HCT116 (cell line): ENCODE data around the gene GSN. TPM values are rescaled to one million over a fixed set of nuclear protein-coding genes. Genes with fewer than 3 reads are reported as not detected.
A peak's percentile ranks its signal among the peaks of the same experiment; 100 is the strongest.

Source experiments
- ATAC-seq: fragments of 200-7000 bp; cut with Tn5 transposase; 2 replicates; pipeline ENCODE4 v1.9.1; 2020; ENCODE audit warnings: mild to moderate bottlenecking, moderate library complexity
- BruUV-seq: library from RNA; stranded (reverse); fragments of 400-500 nt; replicated peaks from 2 replicates; lab custom pipeline; 2021; lab: Mats Ljungman, UMichigan
- CTCF ChIA-PET: fragments of 300-600 bp; sonication (Branson Sonifier 250); formaldehyde crosslinking; loops from one replicate; lab custom pipeline; 2021; ENCODE audit warnings: antibody characterized with exemption; lab: Charles Lee
- POLR2A ChIA-PET: fragments of 300-600, 350-600 bp; sonication (Branson Sonifier 250); formaldehyde crosslinking; loops from one replicate; lab custom pipeline; 2021; ENCODE audit warnings: antibody characterized with exemption; lab: Charles Lee
- RAD21 ChIA-PET, 2 experiments: fragments of 300-600 bp; sonication (Branson Sonifier 250); formaldehyde crosslinking; loops; one replicate each; lab custom pipeline; 2023; ENCODE audit warnings: low total read pairs in 2 of 2; ENCODE audit not compliant: uncharacterized antibody in 2 of 2, unreplicated experiment in 2 of 2, low non-redundant PET in 1 of 2; lab: Charles Lee
- DNase-seq: peaks from one replicate; pipeline ENCODE4 v3.0.0-alpha.2; 2010; ENCODE audit warnings: low read depth, low spot score
- H2AFZ ChIP-seq: fragments of 200-600 bp; shearing (Covaris generic), sonication (generic); 2 replicates; pipeline ENCODE4 v1.6.1; 2017; ENCODE audit warnings: low read depth, mixed run types, mixed read lengths, antibody characterized with exemption, low read length; ENCODE audit not compliant: poor library complexity, severe bottlenecking
- H3K27ac ChIP-seq: 2 replicates; pipeline ENCODE4 v1.5.1; 2012; ENCODE audit warnings: low read depth, low read length
- H3K27me3 ChIP-seq: fragments of 200-600 bp; sonication (generic); 2 replicates; pipeline ENCODE4 v1.6.1; 2016; ENCODE audit warnings: mixed run types, low read length, mixed read lengths; ENCODE audit not compliant: insufficient read depth
- H3K36me3 ChIP-seq, 2 experiments: fragments of 200-500 bp in 1 of 2; fragments of 200-600 bp in 1 of 2; sonication (Bioruptor generic) in 1 of 2; sonication (generic) in 1 of 2; 2 replicates each; pipeline versions ENCODE4 v1.5.1 to v1.6.1; 2014 to 2016; ENCODE audit warnings: low read length in 2 of 2, inconsistent platforms in 1 of 2, mixed read lengths in 1 of 2, mixed run types in 1 of 2; ENCODE audit not compliant: insufficient read depth in 2 of 2, control insufficient read depth in 1 of 2
- H3K4me1 ChIP-seq, 2 experiments: fragments of 200-600 bp in 1 of 2; sonication (generic) in 1 of 2; 2 replicates each; pipeline versions ENCODE4 v1.5.1 to v1.6.1; 2012 to 2017; ENCODE audit warnings: low read length in 2 of 2, inconsistent platforms in 1 of 2, mild to moderate bottlenecking in 1 of 2, mixed read lengths in 1 of 2, mixed run types in 1 of 2, moderate library complexity in 1 of 2; ENCODE audit not compliant: insufficient read depth in 2 of 2, control insufficient read depth in 1 of 2
- H3K4me2 ChIP-seq: fragments of 200-600 bp; sonication (generic); 2 replicates; pipeline ENCODE4 v1.6.1; 2017; ENCODE audit warnings: mixed run types, low read length, mixed read lengths
- H3K4me3 ChIP-seq, 2 experiments: fragments of 200-600 bp in 1 of 2; sonication (generic) in 1 of 2; replicated peaks in 1 of 2; 2 replicates each; pipeline ENCODE4 v1.5.1; 2011 to 2016; ENCODE audit warnings: low read length in 2 of 2, control low read depth in 1 of 2, low read depth in 1 of 2, mild to moderate bottlenecking in 1 of 2, mixed read lengths in 1 of 2, mixed run types in 1 of 2
- H3K79me2 ChIP-seq: fragments of 200-600 bp; sonication (generic); 2 replicates; pipeline ENCODE4 v1.6.1; 2017; ENCODE audit warnings: mild to moderate bottlenecking, mixed run types, low read length, moderate library complexity, mixed read lengths; ENCODE audit not compliant: insufficient read depth
- H3K9ac ChIP-seq: fragments of 200-600 bp; sonication (generic); 2 replicates; pipeline ENCODE4 v1.6.1; 2016; ENCODE audit warnings: low read length, mixed read lengths
- H3K9me2 ChIP-seq: fragments of 200-600 bp; sonication (generic), shearing (Covaris generic); 2 replicates; pipeline ENCODE4 v1.6.1; 2017; ENCODE audit warnings: mixed run types, mild to moderate bottlenecking, moderate library complexity; ENCODE audit not compliant: insufficient read depth
- H3K9me3 ChIP-seq, 2 experiments: fragments of 200-500 bp in 1 of 2; fragments of 200-600 bp in 1 of 2; sonication (Bioruptor generic) in 1 of 2; sonication (generic) in 1 of 2; 2 replicates each; pipeline ENCODE4 v1.6.1; 2014 to 2017; ENCODE audit warnings: low read length in 2 of 2, mixed read lengths in 2 of 2, inconsistent platforms in 1 of 2, low read depth in 1 of 2, mild to moderate bottlenecking in 1 of 2, mixed run types in 1 of 2, moderate library complexity in 1 of 2; ENCODE audit not compliant: control insufficient read depth in 1 of 2, insufficient read depth in 1 of 2
- H4K20me1 ChIP-seq: fragments of 200-600 bp; sonication (generic), shearing (Covaris generic); 2 replicates; pipeline ENCODE4 v1.6.1; 2017; ENCODE audit warnings: mixed run types, mild to moderate bottlenecking, moderate library complexity; ENCODE audit not compliant: insufficient read depth
- ATF3 ChIP-seq: IDR thresholded peaks from 2 replicates; pipeline ENCODE4 v1.6.1; 2012
- CTCF ChIP-seq, 3 experiments: fragments of 200-600 bp in 1 of 3; sonication (generic) in 1 of 3; IDR thresholded peaks in 2 of 3; conservative IDR thresholded peaks in 1 of 3; 2 replicates each; pipeline ENCODE4 v1.5.1; 2012 to 2017; ENCODE audit warnings: low read depth in 2 of 3, low read length in 2 of 3, antibody characterized with exemption in 1 of 3, borderline replicate concordance in 1 of 3, control low read depth in 1 of 3, mild to moderate bottlenecking in 1 of 3, mixed read lengths in 1 of 3, mixed run types in 1 of 3, moderate library complexity in 1 of 3; ENCODE audit not compliant: insufficient read depth in 1 of 3
- EZH2phosphoT487 ChIP-seq: fragments of 200-600 bp; IDR thresholded peaks from 2 replicates; pipeline ENCODE4 v1.6.1; 2018; ENCODE audit warnings: antibody characterized with exemption, borderline replicate concordance
- POLR2A ChIP-seq: IDR thresholded peaks from 2 replicates; pipeline ENCODE4 v1.7.0; 2011; ENCODE audit warnings: borderline replicate concordance; ENCODE audit not compliant: insufficient read depth, insufficient read length; ENCODE audit errors: extremely low read depth
- RAD21 ChIP-seq: IDR thresholded peaks from 2 replicates; pipeline ENCODE4 v1.6.1; 2012; ENCODE audit warnings: low read depth, mild to moderate bottlenecking
- REST ChIP-seq: IDR thresholded peaks from 2 replicates; pipeline ENCODE4 v1.6.1; 2012; ENCODE audit warnings: low read depth
- SIN3A ChIP-seq: IDR thresholded peaks from 2 replicates; pipeline ENCODE4 v1.6.1; 2012; ENCODE audit warnings: low read depth
- SP1 ChIP-seq: IDR thresholded peaks from 2 replicates; pipeline ENCODE4 v1.6.1; 2012; ENCODE audit warnings: low read depth
- YY1 ChIP-seq: IDR thresholded peaks from 2 replicates; pipeline ENCODE4 v1.6.1; 2011; ENCODE audit warnings: low read length, low read depth, moderate library complexity, mild to moderate bottlenecking; ENCODE audit not compliant: insufficient replicate concordance; ENCODE audit errors: extremely low read depth
- ZFX ChIP-seq: fragments of 450-650 bp; IDR thresholded peaks from 2 replicates; pipeline ENCODE4 v1.6.1; 2017
- intact Hi-C: fragments of 100-400 bp; cut with micrococcal nuclease; formaldehyde crosslinking; loops from 2 replicates; pipeline ENCODE4 v1.10.0; 2022
- total RNA-seq: library from RNA; stranded (reverse); gene quantifications from one replicate; pipeline ENCODE4 v1.2.1, GENCODE V29; 2021; ENCODE audit not compliant: unreplicated experiment
- TF ChIP-seq, protein P1 (sequence below): IDR thresholded peaks from 2 replicates; pipeline ENCODE4 v1.6.1; 2011; ENCODE audit warnings: mild to moderate bottlenecking, low read length, moderate library complexity; ENCODE audit not compliant: insufficient replicate concordance; ENCODE audit errors: extremely low read depth

The GSN gene
- total RNA-seq, 1 experiment from 2014 or later, result 71.3 TPM

GRCh38 chr9:121376214-121376830 is 108.4 kb downstream of the GSN start:
- no TSS peak for BruUV-seq
- no peak overlapping the region for H3K4me2 ChIP-seq
- peak overlapping the region; percentile 36 for H2AFZ ChIP-seq
- ChIA-PET RAD21 (interaction anchor here (0.6 to 0.9 kb wide), 2 partner anchors 89 to 108 kb away, joined by 4 read pairs; partner anchors contain the start of gene GSN (in 1 of the 2)), CTCF (interaction anchor here (0.9 to 2.8 kb wide), 8 partner anchors 9 to 163 kb away, joined by 3 to 37 read pairs (median 4); no protein-coding TSS in a partner anchor), POLR2A (no interaction called here)
- H3K27ac ChIP-seq, result no peak overlapping the region
- H3K9me2 ChIP-seq, result no peaks in the 10 kb centered on the region
- no peaks in the 10 kb centered on the region for H3K36me3 ChIP-seq
- H3K9me3 ChIP-seq, result no peaks in the 10 kb centered on the region
- no peak overlapping the region for H3K4me3 ChIP-seq
- DNase-seq (no peak), ATAC-seq (no peak)
- H3K27me3 ChIP-seq, result no peaks in the 10 kb centered on the region
- H3K79me2 ChIP-seq, result no peaks in the 10 kb centered on the region
- intact Hi-C loops, result loop anchor here (1.0 kb wide), 2 partner anchors 56 to 163 kb away; no protein-coding TSS in a partner anchor
- TF ChIP-seq SIN3A (no peak), RAD21 (peak; percentile 78), CTCF (IDR thresholded peaks at IDR 0.05 in 2 of 3, conservative IDR thresholded peaks at IDR 0.05 in 1 of 3; ENCODE audit: borderline replicate concordance in 1 of 3, insufficient read depth in 1 of 3, low read depth in 2 of 3, low read length in 2 of 3) (peak; percentile 19 to 93 (median 54); a peak in 5 of 6 replicates), ZFX (no peak)
- no peaks in the 10 kb centered on the region for H4K20me1 ChIP-seq
- H3K4me1 ChIP-seq, result no peaks in the 10 kb centered on the region
- H3K9ac ChIP-seq, result no peak overlapping the region

DNA sequence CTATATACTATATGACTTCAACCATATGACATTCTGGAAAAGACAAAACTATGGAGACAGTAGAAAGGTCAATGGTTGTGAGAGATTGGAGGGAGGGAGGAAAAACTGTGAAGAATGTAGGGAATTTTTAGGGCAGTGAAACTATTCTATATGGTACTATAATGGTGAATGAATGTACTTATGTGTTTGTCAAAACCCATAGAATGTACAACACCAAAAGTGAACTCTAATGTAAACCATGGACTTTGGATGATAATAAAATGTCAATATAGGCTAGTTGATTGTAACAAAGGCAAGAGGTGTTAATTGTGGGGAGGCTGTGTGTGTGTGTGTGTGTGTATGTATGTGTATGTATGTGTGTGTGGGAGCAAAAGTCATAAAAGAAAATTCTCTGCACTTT is 112.9 kb downstream of the GSN start:
- ATAC-seq, result no peak
- BruUV-seq, result no TSS peak
- no peaks in the 10 kb centered on the region for H3K9me3 ChIP-seq
- H3K27ac ChIP-seq, result no peak overlapping the region
- no peak overlapping the region for H2AFZ ChIP-seq
- CTCF ChIA-PET, result no interaction called here
- H4K20me1 ChIP-seq, result no peaks in the 10 kb centered on the region
- H3K9me2 ChIP-seq, result no peaks in the 10 kb centered on the region
- H3K9ac ChIP-seq, result no peak overlapping the region
- H3K4me2 ChIP-seq, result no peak overlapping the region
- POLR2A ChIA-PET, result interaction anchor here (0.9 kb wide), 1 partner anchor 19 kb away, joined by 3 read pairs; no protein-coding TSS in a partner anchor
- RAD21 ChIA-PET, result no interaction called here
- intact Hi-C loops, result no loop called here
- H3K27me3 ChIP-seq, result no peaks in the 10 kb centered on the region
- H3K36me3 ChIP-seq, result no peaks in the 10 kb centered on the region
- no peak overlapping the region for H3K4me3 ChIP-seq
- H3K79me2 ChIP-seq, result no peaks in the 10 kb centered on the region
- DNase-seq, result no peak
- no peaks in the 10 kb centered on the region for H3K4me1 ChIP-seq
- no peak for TF ChIP-seq ATF3
- TF ChIP-seq, protein P1, sequence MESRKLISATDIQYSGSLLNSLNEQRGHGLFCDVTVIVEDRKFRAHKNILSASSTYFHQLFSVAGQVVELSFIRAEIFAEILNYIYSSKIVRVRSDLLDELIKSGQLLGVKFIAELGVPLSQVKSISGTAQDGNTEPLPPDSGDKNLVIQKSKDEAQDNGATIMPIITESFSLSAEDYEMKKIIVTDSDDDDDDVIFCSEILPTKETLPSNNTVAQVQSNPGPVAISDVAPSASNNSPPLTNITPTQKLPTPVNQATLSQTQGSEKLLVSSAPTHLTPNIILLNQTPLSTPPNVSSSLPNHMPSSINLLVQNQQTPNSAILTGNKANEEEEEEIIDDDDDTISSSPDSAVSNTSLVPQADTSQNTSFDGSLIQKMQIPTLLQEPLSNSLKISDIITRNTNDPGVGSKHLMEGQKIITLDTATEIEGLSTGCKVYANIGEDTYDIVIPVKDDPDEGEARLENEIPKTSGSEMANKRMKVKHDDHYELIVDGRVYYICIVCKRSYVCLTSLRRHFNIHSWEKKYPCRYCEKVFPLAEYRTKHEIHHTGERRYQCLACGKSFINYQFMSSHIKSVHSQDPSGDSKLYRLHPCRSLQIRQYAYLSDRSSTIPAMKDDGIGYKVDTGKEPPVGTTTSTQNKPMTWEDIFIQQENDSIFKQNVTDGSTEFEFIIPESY, result no peak
- no peak for TF ChIP-seq EZH2phosphoT487
- TF ChIP-seq YY1, result no peak
- no peak for TF ChIP-seq SP1
- no peak for TF ChIP-seq REST
- TF ChIP-seq POLR2A, result no peak
